ENCODE results near the gene SOD2.
"Not testable (repeated sequence)": the region's sequence is repeated elsewhere in the genome, so short reads cannot be mapped to it uniquely, and the experiment has no call there.

SOD2 gene

DNA sequence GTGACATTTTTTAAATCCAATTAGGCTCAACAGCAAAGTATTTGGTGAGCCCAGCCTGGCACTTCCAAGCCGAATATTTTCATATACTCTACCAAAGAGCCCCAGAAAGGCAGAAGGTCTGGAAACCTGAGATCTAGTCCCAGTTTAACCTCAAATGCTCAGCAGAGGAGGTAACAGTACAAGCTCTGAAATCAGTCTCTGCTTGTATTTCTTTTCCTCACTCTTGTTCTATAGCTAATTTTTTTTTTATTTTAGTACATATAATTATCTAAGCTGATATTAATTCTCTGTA is 9.1 kb downstream of the SOD2 start:
- no peak for DNase-seq (ENCODE audit: low read depth in 2 of 3, low spot score in 2 of 3)

DNA sequence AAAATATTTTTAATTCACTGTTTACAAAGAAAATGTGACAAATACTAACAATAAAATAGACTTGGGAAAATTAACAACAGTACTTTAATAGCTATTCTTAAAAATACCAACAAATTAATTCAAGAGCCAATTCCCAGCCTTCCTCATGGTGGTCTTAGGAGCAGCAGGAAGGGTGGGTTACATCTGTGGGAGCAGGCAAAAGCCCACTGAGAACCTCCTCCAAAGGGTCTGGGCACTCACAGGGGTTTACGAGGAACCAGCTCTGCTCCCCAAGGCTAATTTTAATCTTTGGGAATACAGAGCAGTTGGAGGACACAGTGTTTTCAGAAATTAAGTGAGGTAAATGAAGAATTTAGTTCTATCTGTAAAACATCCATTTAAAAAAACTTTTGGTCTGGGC is 10.2 kb downstream of the SOD2 start:
- DNase-seq (ENCODE audit: low read depth in 2 of 3, low spot score in 2 of 3) = no peak

DNA sequence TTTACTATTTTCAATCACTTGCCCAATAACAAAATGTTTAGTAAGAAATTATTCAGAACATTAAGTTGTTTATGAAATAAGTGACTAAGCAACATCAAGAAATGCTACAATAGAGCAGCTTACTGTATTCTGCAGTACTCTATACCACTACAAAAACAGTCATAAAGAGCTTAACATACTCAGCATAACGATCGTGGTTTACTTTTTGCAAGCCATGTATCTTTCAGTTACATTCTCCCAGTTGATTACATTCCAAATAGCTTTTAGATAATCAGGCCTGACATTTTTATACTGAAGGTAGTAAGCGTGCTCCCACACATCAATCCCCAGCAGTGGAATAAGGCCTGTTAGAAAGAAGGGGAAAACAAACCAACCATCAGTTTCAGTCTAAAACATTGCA is 10.7 kb downstream of the SOD2 start:
- no peak for DNase-seq (ENCODE audit: low read depth in 2 of 3, low spot score in 2 of 3)

DNA sequence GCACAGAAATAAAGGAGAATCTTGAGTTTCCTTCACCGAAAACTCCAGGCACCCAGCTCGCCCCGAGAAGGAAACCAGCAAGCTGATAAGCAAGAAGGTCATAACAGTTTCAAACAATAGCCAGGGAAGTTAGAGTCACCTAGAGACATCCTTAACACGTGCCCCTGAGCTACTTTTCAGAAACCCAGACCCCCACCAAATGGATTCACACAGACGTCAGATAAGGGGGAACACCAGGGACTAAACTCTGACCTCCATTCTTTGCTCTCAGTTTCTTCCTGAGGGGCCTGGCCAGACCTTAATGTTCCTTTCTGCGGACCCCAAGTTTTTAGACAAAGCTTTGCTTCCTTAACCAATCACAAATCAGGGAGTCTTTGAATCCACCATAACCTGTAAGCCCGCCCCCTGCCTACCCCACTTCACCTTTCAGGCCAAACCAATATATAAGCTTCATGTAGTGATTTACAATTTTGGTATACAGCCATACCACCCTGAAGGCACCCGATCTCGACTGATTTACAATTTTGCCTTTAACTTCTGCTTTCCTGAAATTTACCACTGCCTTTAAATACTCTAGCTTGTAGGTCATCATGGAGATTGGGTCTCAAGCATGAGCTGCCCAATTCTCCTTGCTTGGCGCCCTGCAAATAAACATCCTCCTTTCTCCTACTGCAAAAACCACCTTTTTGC is 11.7 kb downstream of the SOD2 start:
- no peak for DNase-seq (ENCODE audit: low read depth in 2 of 3, low spot score in 2 of 3)

DNA sequence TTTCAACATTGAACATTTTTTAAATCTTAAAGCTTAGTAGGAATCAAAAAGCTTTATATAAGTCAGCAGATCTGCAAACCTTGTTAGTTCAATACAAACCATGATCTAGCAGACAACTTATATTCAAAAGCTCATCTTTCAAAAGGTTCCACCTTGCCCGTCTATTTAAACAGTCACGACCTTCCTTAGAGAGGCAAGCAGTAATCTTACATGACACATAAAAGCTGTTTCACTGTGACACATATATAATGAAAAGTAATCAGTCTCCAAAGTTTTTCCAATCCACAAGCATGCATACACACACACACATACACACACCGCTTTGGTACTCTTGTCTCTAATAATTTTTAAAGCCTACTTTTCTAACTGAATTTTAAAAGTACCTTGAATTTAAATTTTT is 12.9 kb downstream of the SOD2 start:
- no peak for DNase-seq (ENCODE audit: low read depth in 2 of 3, low spot score in 2 of 3)

DNA sequence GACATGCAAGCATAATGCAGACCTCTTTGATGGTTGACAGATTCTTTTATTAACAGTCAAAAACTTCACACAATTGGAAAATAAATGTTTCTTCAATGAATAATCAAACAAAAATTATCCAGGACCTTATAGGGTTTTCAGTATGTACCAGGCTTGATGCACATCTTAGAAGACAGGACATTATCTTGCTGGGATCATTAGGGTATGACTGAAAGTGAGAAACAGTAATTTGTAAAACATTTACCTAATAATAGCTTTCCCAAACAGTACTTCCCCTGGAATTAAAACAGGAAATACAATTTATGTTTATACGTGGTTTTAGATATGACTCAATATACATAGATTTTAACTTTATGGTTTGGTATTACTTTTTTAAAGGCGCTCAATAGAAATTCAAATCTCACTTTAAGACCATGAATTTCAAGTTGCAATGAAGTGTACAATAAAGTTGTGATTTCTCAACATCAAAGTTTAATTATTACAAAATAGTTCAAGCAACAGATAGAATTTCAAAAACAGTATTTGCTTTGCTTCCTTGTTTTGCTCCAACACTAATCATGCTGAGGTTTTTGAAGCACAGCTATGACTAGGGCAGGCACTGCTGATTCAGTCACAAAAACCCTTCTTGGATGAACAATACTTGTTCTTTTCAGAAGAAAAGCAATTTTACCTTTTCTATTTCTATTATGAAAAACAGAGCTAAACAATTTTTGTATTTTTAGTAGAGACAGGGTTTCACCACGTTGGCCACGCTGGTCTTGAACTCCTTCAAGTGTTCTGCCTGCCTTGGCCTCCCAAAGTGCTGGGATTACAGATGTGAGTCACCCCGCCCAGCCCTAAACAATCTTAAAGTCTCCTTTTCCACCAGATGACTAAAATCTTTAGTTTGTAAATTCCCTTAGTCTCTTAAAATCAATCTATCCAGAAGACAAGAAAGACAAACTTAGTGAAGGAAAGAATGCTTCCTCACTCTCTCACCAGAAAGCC is 13.7 kb downstream of the SOD2 start:
- no peak for DNase-seq (ENCODE audit: low read depth in 2 of 3, low spot score in 2 of 3)

DNA sequence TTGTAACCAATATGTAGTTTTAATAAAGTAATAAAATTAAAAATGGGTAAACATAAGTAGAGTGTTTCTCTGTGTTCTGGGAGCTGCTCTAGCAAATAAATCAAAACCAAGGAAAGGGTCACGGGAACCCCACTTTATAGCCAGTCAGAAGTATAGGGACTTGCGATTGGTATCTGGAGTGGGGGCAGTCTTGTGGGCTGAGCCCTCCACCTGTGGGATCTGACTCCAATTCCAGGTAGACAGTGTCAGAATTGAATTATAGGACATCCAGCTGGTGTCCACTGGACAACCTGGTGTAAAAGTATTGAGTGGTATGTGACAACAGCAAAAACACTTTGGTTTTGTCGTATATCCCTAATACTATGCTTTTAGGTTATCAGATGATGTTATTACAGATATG is 14.5 kb downstream of the SOD2 start:
- no peak for DNase-seq (ENCODE audit: low read depth in 2 of 3, low spot score in 2 of 3)

DNA sequence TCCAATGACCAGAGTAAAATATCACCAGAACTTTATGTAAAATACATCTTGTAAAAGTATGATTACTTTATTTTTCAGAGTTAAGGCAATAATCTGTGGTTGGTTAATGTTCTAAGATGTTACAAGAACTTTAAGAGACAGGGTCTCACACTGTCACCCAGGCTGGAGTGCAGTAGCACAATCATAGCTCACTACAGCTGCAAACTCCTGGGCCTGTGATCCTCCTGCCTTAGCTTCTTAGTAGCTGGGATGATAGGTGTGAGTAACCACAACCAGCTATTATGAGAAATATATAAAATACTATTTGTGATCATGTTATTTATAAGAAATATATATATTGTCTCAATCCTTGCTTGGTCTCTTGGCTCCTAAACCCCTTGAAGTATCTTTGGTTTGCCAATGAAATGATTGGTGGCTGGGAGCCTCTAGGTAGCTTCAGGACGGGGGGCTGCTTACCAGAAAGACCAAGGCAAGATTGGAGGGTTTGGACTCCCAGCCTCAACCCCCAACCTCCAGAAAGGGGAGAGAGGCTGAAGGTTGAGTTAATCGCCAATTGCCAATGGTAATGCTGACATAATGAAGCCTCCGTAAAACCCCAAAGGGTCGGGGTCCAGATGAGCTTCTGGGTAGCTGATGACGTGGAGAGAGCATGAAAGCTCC is 15.4 kb downstream of the SOD2 start:
- no peak for DNase-seq (ENCODE audit: low read depth in 2 of 3, low spot score in 2 of 3)

DNA sequence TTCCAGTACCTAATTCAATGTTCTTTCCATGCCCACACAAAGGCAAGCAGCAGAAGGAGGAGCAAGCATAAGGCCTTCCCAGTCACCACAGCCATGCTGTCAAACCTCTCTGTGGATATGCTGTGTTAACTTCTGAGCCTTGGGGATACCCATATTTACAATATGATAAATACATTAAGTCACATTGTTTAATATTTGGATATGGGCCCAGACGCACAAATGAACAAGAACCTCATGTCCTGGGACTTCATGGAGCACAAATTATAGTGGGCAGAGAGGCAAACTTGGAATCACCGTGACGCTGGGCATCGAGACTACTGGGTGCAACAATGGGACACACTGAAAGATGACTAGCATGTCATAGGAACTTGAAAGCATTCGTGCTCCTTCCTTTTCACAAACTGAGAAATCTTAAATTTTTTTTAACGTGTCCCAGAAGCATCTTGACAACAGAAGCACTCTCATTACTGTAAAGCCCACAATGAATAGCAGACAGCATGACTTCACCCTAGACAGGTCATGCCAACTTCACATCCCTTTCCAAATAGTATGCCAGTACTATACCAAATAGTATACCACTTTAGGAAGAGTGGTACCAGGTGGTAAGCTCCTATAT is 16.0 kb downstream of the SOD2 start:
- no peak for DNase-seq (ENCODE audit: low read depth in 2 of 3, low spot score in 2 of 3)

DNA sequence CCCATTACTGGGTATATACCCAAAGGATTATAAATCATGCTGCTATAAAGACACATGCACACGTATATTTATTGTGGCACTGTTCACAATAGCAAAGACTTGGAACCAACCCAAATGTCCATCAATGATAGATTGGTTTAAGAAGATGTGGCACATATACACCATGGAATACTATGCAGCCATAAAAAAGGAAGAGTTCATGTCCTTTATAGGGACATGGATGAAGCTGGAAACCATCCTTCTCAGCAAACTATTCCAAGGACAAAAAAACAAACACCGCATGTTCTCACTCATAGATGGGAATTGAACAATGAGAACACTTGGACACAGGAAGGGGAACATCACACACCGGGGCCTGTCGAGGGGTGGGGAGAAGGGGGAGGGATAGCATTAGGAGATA is 16.8 kb downstream of the SOD2 start:
- DNase-seq (ENCODE audit: low read depth in 2 of 3, low spot score in 2 of 3) = not testable (repeated sequence)

DNA sequence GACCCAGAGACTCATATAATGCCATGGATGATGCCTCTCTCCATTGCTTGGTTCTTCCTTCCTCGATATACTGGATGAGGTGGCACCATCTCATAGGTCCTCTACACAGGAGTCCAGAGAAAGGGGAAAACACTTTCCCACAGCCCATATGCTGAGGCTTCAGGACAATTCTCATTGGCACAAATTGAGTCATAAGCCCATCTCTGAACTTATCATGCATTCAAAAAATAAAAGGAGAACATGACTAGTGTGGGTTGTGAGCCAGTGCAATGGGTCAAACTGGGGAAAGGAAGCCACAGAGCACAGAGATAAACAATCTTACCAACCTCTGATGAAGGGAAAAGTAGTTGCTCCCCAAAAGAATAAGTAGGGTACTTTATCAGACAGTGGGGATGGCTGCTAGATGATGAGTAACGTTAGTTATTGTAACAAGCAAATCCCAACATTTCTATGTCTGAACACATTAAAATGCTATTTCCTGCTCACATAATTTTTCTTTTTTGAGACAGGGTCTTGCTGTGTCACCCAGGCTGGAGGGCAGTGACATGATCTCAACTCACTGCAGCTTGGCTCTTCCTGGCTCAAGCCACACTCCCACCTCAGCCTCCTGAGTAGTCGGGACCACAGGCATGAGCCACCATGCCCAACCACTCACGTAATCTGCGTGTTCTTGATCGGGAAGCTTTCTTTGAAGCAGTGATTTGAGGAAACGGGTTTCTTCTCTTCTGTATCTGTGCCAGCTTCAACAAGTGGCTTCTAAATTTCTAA is 27.0 kb downstream of the SOD2 start:
- DNase-seq (ENCODE audit: low read depth in 2 of 3, low spot score in 2 of 3) = no peak

DNA sequence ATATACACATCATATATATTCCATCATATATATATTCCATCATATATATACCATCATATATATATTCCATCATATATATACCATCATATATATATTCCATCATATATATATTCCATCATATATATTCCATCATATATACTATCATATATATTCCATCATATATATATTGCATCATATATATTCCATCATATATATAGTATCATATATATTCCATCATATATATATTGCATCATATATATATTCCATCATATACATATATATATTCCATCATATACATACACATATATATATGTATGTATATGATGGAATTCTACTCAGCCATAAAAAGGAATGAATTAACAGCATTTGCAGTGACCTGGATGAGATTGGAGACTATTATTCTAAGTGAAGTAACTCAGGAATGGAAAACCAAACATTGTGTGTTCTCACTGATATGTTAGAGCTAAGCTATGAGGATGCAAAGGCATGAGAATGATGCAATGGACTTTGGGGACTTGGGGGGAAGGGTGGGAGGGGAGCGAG is 29.6 kb downstream of the SOD2 start:
- DNase-seq (ENCODE audit: low read depth in 2 of 3, low spot score in 2 of 3) = not testable (repeated sequence)

DNA sequence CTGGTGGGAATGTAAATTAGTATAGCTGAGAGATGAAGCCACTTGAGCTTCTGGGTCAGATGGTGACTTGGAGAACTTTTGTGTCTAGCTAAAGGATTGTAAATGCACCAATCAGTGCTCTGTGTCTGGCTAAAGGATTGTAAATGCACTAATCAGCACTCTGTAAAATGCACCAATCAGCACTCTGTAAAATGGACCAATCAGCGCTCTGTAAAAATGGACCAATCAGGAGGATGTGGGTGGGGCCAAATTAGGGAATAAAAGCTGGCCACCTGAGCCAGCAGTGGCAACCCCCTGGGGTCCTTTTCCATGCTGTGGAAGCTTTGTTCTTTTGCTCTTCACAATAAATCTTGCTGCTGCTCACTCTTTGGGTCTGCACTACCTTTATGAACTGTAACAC is 31.1 kb downstream of the SOD2 start:
- not testable (repeated sequence) for DNase-seq (ENCODE audit: low read depth in 2 of 3, low spot score in 2 of 3)

DNA sequence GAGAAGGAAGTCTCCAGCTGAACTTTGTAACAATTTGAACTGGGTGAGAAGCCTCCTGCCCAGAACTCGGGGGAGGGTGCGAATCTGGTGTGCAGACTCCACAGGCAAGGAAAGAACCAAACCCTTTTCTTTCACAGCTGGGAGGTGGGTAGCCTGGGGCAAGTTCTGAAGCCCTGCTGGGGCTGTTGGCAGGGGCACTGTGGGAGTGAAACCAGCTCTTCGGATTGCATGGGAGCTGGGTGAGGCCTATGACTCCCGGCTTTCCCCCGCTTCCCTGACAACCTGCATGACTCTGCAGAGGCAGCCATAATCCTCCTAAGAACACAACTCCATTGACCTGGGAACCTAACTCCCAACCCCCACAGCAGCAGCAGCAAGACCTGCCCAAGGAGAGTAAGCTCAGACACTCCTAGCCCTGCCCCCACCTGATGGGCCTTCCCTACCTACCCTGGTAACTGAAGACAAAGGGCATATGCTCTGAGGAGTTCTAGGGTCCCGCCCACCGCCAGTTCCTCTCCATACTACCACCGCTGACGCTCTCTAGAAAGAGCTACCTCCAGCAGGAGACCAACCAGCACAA is 37.5 kb downstream of the SOD2 start:
- DNase-seq (ENCODE audit: low read depth in 2 of 3, low spot score in 2 of 3) = no peak

DNA sequence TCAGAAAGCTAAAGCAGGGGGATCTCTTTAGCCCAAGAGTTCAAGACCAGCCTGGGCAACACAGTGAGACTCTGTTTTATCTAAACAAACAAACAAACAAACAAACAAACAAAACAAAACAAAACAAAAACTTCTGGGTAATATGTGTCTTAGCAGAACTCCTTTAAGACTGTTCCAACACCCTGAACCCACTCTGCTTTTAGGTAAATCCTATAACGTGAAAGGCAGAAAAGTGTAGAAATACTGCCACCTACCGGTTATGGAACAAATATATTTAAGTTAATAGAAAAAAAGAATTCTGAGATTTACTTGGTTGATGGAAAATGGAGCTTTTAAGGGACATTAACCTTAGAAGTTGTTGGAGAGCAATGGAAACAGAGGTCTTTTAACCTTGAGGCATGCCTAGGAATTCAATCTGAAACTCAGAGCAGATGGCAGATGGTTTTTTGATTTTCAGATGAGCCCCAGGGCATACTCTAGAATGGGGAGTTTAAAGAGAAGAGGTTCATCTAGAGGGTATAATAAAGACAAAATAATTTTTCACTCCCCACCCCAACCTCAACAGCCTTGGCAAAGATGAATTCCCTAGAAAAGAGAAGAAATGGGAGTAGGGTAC is 38.5 kb downstream of the SOD2 start:
- DNase-seq (ENCODE audit: low read depth in 2 of 3, low spot score in 2 of 3) = no peak

DNA sequence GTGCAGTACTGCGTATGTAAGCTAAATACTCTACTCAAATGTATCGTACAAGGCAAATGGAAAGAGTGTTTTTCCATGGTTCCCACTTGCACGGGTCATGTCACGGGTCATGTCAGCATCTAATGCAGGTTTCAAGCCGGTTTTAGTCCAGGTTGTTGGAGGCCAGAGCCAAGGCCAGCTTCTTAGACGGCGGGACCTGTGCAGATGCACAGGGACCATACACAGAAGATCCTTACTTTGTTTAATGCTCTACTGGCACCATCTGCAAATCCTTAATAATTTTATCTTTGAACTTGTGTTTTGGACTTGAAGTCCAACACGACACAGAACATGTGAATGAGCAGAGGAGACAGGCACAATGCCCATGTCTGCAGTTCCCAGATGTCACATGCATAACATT is 42.7 kb downstream of the SOD2 start:
- DNase-seq (ENCODE audit: low read depth in 2 of 3, low spot score in 2 of 3) = no peak

DNA sequence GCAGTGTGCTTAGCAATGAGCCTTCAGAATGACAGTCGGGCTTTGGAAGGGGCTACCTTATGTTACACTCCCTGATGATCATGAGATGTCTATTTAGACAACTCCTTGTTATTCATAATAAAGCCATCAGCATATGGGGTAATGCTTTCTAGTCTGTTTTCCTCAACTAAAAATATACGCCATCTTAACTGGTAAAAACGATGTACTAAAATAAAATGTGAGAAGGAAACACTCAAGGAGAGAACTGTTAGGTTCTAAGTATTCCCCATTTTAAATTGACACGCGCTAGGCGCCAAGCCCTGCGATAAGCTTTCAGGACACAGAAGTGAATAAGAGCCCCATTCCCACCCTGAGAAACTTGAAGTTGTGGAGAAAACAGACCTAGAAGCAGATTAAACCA is 43.6 kb downstream of the SOD2 start:
- no peak for DNase-seq (ENCODE audit: low read depth in 2 of 3, low spot score in 2 of 3)

DNA sequence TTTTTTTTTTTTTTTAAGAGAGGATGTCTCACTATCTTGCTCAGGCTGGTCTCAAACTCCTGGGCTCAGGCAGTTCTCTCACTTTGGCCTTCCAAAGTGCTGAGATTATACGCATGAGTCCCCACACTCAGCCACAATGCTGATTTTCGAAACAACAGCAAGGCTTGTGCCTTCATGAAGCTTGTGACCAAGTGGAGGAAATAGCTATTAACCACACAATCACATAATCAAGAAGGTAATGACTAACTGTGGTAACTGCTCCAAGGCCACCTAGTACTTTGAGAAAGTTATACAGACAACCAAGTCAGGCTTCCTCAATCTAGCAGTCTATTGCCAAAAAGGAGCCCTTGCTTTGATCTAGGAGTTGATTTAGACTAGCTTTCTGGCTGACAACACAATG is 46.3 kb downstream of the SOD2 start:
- no peak for DNase-seq (ENCODE audit: low read depth in 2 of 3, low spot score in 2 of 3)

DNA sequence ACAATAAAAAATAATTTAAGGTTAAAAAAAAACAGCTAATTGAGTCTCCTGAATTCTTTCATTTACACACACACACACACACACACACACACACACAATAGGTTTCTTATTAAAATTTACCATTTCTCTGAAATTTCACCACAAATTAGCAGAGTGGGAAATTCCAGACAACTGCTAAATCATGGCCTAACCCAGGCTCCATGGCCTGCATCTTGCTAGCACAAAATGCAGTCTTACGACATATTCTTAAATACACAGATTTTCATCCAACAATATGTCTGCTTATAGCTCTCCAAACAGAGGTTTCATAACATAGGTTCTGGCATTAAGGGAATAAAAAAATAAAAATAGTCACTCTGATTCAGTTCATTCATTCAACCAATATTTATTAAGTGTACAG is 46.9 kb downstream of the SOD2 start:
- no peak for DNase-seq (ENCODE audit: low read depth in 2 of 3, low spot score in 2 of 3)

DNA sequence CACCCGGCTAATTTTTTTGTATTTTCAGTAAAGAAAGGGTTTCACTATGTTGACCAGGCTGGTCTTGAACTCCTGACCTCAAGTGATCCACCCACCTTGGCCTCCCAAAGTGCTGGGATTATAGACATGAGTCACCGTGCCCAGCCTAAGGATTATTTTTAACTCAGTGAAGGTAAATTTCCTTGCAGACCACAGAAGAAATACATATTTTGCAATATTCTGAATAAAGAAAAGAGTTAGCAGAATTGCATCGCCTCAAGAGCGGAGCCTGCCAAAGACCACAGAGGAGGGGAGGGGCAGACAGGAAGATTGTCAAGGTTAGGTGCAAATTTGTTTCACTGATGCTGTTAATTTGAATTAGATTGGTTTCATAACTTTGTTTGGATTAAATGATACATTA is 47.4 kb downstream of the SOD2 start:
- DNase-seq (ENCODE audit: low read depth in 2 of 3, low spot score in 2 of 3) = no peak
